Testis (tissue), 3 donors: ENCODE results near the gene IFNL1. TPM values are rescaled to one million over a fixed set of nuclear protein-coding genes. Genes with fewer than 3 reads are reported as not detected.

Experiments used
- DNase-seq: peaks from one replicate; pipeline ENCODE4 v3.0.0-alpha.2; 2019
- H3K27ac ChIP-seq, 2 donors: fragments of 200-600 bp; sonication (generic); one replicate each; pipeline ENCODE4 v1.5.1; 2019
- H3K27me3 ChIP-seq: fragments of 200-600 bp; sonication (generic); one replicate; pipeline ENCODE4 v1.5.1; 2019
- H3K36me3 ChIP-seq: fragments of 200-600 bp; sonication (generic); one replicate; pipeline ENCODE4 v1.5.1; 2017; ENCODE audit warnings: low read depth; ENCODE audit errors: missing control alignments
- H3K4me1 ChIP-seq: fragments of 200-600 bp; sonication (generic); one replicate; pipeline ENCODE4 v1.5.1; 2019
- H3K4me3 ChIP-seq, 2 donors: fragments of 200-600 bp; sonication (generic); one replicate each; pipeline ENCODE4 v1.5.1; 2017 to 2019
- H3K9me3 ChIP-seq: fragments of 200-600 bp; sonication (generic); one replicate; pipeline ENCODE4 v1.5.1; 2017
- CTCF ChIP-seq, 3 experiments: fragments of 450-650 bp in 2 of 3; fragments of 200-600 bp in 1 of 3; sonication (generic) in 1 of 3; IDR thresholded peaks; one replicate each; pipeline ENCODE4 v1.5.1; 2016 to 2019; ENCODE audit warnings: antibody characterized with exemption in 3 of 3, mild to moderate bottlenecking in 2 of 3, moderate library complexity in 1 of 3
- POLR2A ChIP-seq: fragments of 450-650 bp; IDR thresholded peaks from one replicate; pipeline ENCODE4 v1.6.1; 2017; ENCODE audit warnings: antibody characterized with exemption, mild to moderate bottlenecking, moderate library complexity
- WGBS, 2 donors: methylation state at CpG; one replicate each; pipeline ENCODE4 v1.1.5; 2018; 5-methylcytosine and 5-hydroxymethylcytosine counted together
- intact Hi-C: fragments of 100-400 bp; cut with DNase I; formaldehyde crosslinking; loops from one replicate; pipeline ENCODE4 v1.15.1; 2023; ENCODE audit warnings: low total_unique reads
- polyA plus RNA-seq: library from polyadenylated mRNA; stranded (reverse); fragments of 350-450 nt; fragmentation: Illumina TruSeq; extraction: RNeasy Lipid Tissue Mini Kit (QIAGEN cat#74804); gene quantifications from one replicate; pipeline ENCODE4 v1.2.3, GENCODE V29; 2014; ENCODE audit warnings: low read depth, low replicate concordance; ENCODE audit not compliant: insufficient read depth
- small RNA-seq, 2 donors: library from RNA; depleted of rRNA; stranded (forward); fragments of <200 nt; gene quantifications; one replicate each; pipeline ENCODE3, GENCODE V24; 2016
- total RNA-seq, 2 donors: library from RNA; depleted of rRNA; stranded (reverse); fragments of >200 nt; gene quantifications; one replicate each; pipeline ENCODE4 v1.2.3, GENCODE V29; 2016

Gene IFNL1
- total and polyA plus RNA-seq, 3 donors from 2014 or later, result not detected

GRCh38 chr19:39347332-39348164 is 51.3 kb downstream of the IFNL1 start:
- intact Hi-C loops, result no loop called here
- no peak for TF ChIP-seq POLR2A
- no peak for TF ChIP-seq CTCF (IDR thresholded peaks at IDR 0.05)

More at GRCh38 chr19:39347332-39348164, 51.3 kb downstream of the IFNL1 start:
- H3K27ac ChIP-seq, result no peak overlapping the region
- H3K4me1 ChIP-seq, result peaks cover 39% of the 10 kb centered on the region
- H3K27me3 ChIP-seq, result no peaks in the 10 kb centered on the region
- H3K9me3 ChIP-seq, result no peaks in the 10 kb centered on the region
- no peak for DNase-seq
- WGBS, 2 donors, result 76 to 86% methylated on average over 4 of the region's 4 CpGs
- H3K36me3 ChIP-seq, result no peaks in the 10 kb centered on the region
- no peak overlapping the region for H3K4me3 ChIP-seq

Small RNA genes within 50 kb of the gene (small RNA-seq; reads per million reads assigned to genes)
- gene AC011445.2, result 0 reads per million in 2 donors

Other genes with a start within 250 kb of the IFNL1 start
- not detected for gene ACP7, start 212.0 kb upstream of the IFNL1 start, total RNA-seq
- gene ACP7, start 212.0 kb upstream of the IFNL1 start, polyA plus RNA-seq, result not detected
- gene PAK4, start 170.6 kb upstream of the IFNL1 start, total RNA-seq, result 10 to 100 TPM; 84.3 to 88.3 TPM
- 61.0 TPM for gene PAK4, start 170.6 kb upstream of the IFNL1 start, polyA plus RNA-seq
- gene NCCRP1, start 99.4 kb upstream of the IFNL1 start, total RNA-seq, result 1 to 10 TPM; 1.1 to 1.3 TPM
- gene NCCRP1, start 99.4 kb upstream of the IFNL1 start, polyA plus RNA-seq, result 0.73 TPM
- 100 to 1,000 TPM in 1 of 2 donors, 10 to 100 TPM in 1; 98.0 to 192 TPM for gene SYCN, start 92.1 kb upstream of the IFNL1 start, total RNA-seq
- gene SYCN, start 92.1 kb upstream of the IFNL1 start, polyA plus RNA-seq, result 36.5 TPM
- gene IFNL3, start 51.4 kb upstream of the IFNL1 start, total RNA-seq, result not detected
- not detected for gene IFNL3, start 51.4 kb upstream of the IFNL1 start, polyA plus RNA-seq
- gene IFNL4, start 47.6 kb upstream of the IFNL1 start, total RNA-seq, result not detected
- not detected for gene IFNL4, start 47.6 kb upstream of the IFNL1 start, polyA plus RNA-seq
- under 1 TPM in 1 of 2 donors, not detected in 1; 0.43 TPM for gene IFNL2, start 28.0 kb upstream of the IFNL1 start, total RNA-seq
- gene IFNL2, start 28.0 kb upstream of the IFNL1 start, polyA plus RNA-seq, result not detected
- gene LRFN1, start 24.5 kb downstream of the IFNL1 start, total RNA-seq, result 1 to 10 TPM; 3.5 to 4.0 TPM
- gene LRFN1, start 24.5 kb downstream of the IFNL1 start, polyA plus RNA-seq, result 1.4 TPM
- 1 to 10 TPM; 2.4 to 3.7 TPM for gene GMFG, start 39.6 kb downstream of the IFNL1 start, total RNA-seq
- gene GMFG, start 39.6 kb downstream of the IFNL1 start, polyA plus RNA-seq, result 19.5 TPM
- gene SAMD4B, start 46.0 kb downstream of the IFNL1 start, total RNA-seq, result 100 to 1,000 TPM; 228 to 276 TPM
- gene SAMD4B, start 46.0 kb downstream of the IFNL1 start, polyA plus RNA-seq, result 159 TPM
- 10 to 100 TPM; 70.7 to 74.6 TPM for gene PAF1, start 94.7 kb downstream of the IFNL1 start, total RNA-seq
- 154 TPM for gene PAF1, start 94.7 kb downstream of the IFNL1 start, polyA plus RNA-seq
- gene MED29, start 95.0 kb downstream of the IFNL1 start, total RNA-seq, result 10 to 100 TPM; 46.1 to 53.5 TPM
- 38.9 TPM for gene MED29, start 95.0 kb downstream of the IFNL1 start, polyA plus RNA-seq
- gene ZFP36, start 110.4 kb downstream of the IFNL1 start, total RNA-seq, result 10 to 100 TPM; 46.4 to 90.9 TPM
- 77.7 TPM for gene ZFP36, start 110.4 kb downstream of the IFNL1 start, polyA plus RNA-seq
- gene PLEKHG2, start 116.3 kb downstream of the IFNL1 start, total RNA-seq, result 10 to 100 TPM; 22.6 to 32.8 TPM
- gene PLEKHG2, start 116.3 kb downstream of the IFNL1 start, polyA plus RNA-seq, result 29.2 TPM
- 1,000 to 10,000 TPM in 1 of 2 donors, 100 to 1,000 TPM in 1; 628 to 1,122 TPM for gene RPS16, start 139.5 kb downstream of the IFNL1 start, total RNA-seq
- gene RPS16, start 139.5 kb downstream of the IFNL1 start, polyA plus RNA-seq, result 1,146 TPM
- gene SUPT5H, start 149.2 kb downstream of the IFNL1 start, total RNA-seq, result 100 to 1,000 TPM; 363 to 366 TPM
- gene SUPT5H, start 149.2 kb downstream of the IFNL1 start, polyA plus RNA-seq, result 359 TPM
- 10 to 100 TPM; 80.6 to 96.1 TPM for gene TIMM50, start 184.4 kb downstream of the IFNL1 start, total RNA-seq
- gene TIMM50, start 184.4 kb downstream of the IFNL1 start, polyA plus RNA-seq, result 130 TPM
- gene DLL3, start 202.5 kb downstream of the IFNL1 start, total RNA-seq, result 1 to 10 TPM; 4.5 to 6.5 TPM
- gene DLL3, start 202.5 kb downstream of the IFNL1 start, polyA plus RNA-seq, result 1.6 TPM
- 10 to 100 TPM in 1 of 2 donors, 1 to 10 TPM in 1; 2.5 to 10.8 TPM for gene SELENOV, start 218.7 kb downstream of the IFNL1 start, total RNA-seq
- gene SELENOV, start 218.7 kb downstream of the IFNL1 start, polyA plus RNA-seq, result 19.7 TPM
- 10 to 100 TPM in 1 of 2 donors, 1 to 10 TPM in 1; 9.2 to 12.2 TPM for gene EID2B, start 236.4 kb downstream of the IFNL1 start, total RNA-seq
- 6.6 TPM for gene EID2B, start 236.4 kb downstream of the IFNL1 start, polyA plus RNA-seq
- 10 to 100 TPM; 23.9 to 26.7 TPM for gene EID2, start 243.8 kb downstream of the IFNL1 start, total RNA-seq
- gene EID2, start 243.8 kb downstream of the IFNL1 start, polyA plus RNA-seq, result 15.0 TPM